ENCODE measurements around the gene CD209.
"Not testable (repeated sequence)": the region's sequence is repeated elsewhere in the genome, so short reads cannot be mapped to it uniquely, and the experiment has no call there.

Gene CD209, protein sequence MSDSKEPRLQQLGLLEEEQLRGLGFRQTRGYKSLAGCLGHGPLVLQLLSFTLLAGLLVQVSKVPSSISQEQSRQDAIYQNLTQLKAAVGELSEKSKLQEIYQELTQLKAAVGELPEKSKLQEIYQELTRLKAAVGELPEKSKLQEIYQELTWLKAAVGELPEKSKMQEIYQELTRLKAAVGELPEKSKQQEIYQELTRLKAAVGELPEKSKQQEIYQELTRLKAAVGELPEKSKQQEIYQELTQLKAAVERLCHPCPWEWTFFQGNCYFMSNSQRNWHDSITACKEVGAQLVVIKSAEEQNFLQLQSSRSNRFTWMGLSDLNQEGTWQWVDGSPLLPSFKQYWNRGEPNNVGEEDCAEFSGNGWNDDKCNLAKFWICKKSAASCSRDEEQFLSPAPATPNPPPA

DNA sequence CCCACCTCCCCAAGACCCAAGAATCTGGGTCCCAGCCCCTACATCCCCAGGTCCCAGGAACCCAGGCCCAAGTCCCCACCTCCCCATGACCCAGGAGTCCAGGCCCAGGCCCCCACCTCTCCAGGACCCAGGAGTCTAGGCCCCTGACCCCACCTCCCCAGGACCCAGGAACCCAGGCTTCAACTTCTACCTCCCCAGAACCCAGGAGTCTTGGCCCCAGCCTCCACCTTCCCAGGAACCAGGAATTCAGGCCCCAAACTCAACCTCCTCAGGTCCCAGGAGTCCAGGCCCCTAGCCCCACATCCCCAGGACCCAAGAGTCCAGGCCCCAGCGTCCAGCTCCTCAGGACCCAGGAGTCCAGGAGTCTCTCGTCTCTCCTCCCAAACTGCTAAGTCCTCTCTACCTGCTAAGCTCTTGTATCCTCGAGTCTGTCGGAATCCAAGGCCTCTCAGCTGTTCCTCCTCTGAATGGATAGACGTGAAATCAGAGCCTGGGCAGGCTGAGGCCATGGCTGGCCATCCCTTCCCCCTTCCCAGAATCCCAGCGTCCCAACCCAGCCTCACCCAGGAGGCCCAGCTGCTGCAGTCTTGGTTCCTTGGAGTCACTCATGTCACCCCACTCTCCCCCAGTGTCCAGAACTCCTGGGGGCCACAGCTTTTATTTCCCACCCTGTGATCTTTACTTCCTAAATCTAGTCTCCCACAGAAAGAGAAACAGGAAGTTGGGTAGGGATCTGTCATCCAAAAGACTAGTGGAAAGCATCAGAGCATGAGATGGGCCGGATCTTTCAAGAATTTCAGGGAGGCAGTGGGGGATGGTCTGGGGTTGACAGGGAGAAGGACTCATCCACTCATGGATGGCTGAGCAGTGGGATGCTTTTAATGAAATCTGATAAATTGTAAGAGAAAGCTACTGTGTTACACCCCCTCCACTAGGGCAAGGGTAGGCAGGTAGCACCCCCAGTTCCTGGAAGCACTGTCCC lies at the start of gene CD209:
TSS of gene CD209 (minus strand) at position 632 of the 982 bp plus-strand sequence. CDS start at position 609, 23 bp downstream.
- DNase-seq (ENCODE audit: low read depth) = no peak

DNA sequence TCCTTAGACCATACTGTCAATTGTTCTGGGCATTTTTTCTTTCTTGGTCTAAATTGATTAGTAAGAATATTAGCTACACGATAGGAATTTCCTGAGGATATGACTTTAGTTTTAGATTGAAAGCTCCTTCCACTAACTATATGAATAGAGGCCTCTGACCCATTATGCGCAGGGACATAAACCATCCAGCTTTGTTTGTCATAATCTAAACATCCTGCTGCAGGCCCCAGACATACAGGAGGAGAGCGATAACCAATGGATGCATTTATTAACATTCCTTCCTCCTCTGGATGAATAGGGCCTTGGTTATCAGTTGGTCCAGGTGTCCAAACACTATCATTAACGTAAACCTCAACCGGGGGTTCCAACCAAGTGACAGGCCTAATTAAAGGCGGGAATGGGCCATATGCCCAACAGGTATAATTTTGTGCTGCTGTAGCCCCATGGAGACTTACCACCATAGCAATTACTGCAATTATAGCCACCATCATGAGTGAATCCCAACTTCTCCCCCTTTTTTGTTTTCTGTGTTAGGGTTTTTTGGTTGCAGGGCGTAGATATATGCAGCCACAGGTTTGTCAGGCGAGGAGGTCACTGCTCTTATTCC lies 48.3 kb upstream of the CD209 start:
- no peak for DNase-seq (ENCODE audit: low read depth)

DNA sequence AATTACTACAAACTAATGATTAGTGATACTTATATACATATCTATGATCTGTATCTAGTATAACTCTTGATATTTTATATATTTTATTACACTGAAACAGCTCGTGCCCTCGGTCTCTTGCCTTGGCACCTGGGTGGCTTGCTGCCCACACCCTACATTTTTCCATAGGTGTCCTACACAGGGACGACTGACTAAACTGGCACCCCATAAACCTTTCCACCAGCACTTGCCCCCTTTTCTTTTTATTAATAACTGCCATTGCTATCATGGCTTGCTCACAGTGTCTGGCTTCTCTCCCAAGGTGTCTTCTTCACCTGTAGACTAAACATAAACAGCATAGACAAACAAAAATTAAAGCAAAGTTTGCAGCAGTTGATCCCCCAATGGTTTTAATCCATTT lies 46.2 kb upstream of the CD209 start:
- DNase-seq (ENCODE audit: low read depth) = no peak

DNA sequence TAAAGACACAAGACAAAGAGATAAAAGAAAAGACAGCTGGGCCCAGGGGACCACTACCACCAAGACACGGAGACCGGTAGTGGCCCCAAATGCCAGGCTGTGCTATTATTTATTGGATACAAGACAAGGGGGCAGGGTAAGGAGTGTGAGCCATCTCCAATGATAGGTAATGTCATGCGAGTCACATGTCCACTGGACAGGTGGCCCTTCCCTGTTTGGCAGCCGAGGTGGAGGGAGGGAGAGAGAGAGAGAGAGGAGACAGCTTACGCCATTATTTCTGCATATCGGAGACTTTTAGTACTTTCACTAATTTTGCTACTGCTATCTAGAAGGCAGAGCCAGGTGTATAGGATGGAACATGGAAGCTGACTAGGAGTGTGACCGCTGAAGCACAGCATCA lies 45.4 kb upstream of the CD209 start:
- not testable (repeated sequence) for DNase-seq (ENCODE audit: low read depth)

DNA sequence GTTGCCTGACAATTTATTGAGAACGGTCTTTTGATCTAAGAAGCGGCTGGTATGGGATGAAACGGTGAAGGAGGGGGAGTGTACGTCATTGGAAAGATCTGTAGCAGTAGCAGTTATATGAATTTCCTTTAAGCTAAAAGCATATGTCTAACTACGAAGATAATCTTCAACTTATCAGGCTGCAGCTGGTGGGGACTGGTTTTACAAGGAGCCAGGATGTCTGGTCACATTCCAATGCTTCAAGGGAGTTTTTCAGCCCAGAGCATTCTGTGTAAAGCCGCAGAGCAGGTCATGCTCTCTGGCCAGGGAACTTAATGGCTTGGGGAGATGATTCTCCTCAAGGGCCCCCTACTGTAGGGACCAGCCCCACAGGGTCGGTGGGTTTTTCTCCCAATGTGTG lies 44.9 kb upstream of the CD209 start:
- no peak for DNase-seq (ENCODE audit: low read depth)

DNA sequence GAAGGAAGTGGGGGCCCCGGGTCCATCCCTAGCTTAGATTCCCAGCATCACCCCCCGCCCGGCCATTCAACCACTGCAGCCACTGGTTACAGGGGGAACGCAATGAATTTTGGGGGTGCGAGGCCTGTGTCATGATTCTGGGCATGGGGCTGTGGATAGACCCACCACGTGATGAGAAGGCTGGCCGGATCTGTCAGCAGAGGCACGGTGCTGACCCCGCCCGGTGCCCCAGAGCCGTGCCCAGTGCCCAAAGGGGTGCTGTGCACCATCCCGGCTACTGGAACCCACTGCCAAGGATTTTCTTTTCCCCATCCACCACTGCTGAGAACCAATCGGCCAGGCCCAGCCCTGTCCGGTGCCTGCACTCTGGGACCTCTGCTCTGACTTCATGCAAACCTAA lies 43.1 kb upstream of the CD209 start:
- no peak for DNase-seq (ENCODE audit: low read depth)

DNA sequence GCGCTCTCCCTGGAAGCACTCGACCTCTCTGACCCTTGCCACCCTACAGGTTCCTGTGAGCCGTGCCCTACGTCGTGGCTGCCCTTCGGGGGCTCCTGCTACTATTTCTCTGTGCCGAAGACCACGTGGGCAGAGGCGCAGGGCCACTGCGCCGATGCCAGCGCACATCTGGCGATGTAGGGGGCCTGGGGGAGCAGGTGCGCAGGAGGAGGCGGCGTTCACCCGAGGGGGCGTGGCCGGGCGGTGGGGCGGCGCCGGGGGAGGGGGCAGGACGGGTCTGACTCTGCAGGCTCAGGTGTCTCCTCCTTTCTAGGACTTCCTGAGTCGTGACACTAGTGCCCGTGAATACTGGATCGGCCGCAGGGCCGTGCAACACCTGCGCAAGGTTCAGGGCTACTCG lies 42.1 kb upstream of the CD209 start:
- DNase-seq (ENCODE audit: low read depth) = no peak

DNA sequence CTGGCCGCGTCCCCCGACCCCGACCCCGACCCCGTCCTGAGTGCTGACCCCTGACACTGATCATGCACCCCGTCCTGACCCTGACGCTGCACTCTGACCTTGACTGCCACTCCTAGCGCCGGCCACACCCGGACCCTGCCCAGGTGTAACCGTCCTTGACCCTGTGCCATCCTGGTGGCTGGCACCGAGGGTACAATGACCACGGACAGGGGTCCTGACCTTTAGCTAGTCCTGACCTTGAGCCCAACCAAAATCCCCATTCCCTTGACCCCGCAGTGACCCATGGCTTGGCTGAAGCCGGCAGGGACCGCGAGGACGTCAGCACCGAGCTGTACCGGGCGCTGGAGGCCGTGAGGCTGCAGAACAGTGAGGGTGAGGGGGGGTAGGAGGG lies 41.6 kb upstream of the CD209 start:
- DNase-seq (ENCODE audit: low read depth) = no peak

DNA sequence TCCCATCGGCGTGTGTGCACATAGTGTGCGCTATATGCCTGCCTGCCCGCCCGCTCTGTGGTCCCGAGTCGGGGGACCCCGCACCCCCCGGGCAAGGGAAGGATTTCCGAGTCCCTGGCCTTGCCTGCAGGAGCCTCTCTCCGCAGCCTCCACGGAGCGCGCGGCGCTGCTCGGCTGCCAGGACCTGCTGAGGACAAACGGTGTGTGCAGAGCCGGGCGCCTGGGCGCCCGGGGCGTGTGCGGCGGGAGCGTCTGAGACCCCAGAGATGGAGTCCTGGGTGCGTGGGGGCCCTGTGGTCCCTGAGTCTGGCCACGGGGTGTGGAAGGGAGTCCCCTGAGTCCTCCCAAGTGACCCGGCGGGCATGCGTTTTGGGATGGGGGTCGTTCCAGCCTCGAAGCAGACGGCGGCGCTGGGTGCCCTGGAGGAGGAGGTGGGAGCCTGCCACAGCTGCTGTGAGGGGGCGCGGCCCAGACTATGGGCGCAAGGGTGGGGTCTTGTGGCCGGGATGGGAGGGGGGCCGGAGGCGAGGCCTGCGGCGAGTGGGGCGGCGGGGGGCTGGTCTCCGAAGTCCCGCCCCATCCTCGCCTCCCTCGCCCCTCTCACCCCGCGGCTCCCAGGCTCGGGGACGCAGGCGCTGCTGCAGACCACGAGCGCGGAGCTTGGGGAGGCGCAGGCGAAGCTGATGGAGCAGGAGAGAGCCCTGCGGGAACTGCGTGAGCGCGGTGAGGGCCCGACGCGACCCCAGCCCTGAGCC lies 41.0 kb upstream of the CD209 start:
- no peak for DNase-seq (ENCODE audit: low read depth)

DNA sequence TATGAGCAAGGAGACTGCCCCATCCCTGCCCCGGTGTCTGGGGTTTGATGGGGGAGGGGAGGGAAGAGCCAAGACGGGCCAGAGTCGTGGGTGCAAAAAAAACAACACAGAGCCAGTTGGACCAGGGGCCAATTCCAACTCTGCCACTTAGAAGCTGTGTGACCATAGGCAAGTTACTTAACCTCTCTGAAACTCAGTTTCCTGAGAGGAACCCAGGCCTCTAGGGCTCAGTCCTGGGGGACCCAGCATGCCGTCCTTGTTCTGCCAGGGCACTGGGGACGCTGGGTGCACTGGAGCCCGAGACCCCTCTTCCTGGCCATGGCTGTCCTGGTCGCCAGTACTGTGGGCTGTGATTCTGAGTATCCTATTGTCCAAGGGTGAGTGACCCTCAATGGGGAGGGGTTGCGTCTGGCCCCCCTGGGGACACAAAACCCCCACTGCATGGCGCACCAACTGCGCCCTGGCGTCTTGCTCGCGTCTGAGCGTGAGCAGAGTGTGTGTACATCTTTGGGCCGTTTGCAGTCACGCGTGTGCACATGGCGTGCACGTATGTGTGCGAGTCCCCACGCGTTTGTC lies 40.4 kb upstream of the CD209 start:
- DNase-seq (ENCODE audit: low read depth) = no peak

DNA sequence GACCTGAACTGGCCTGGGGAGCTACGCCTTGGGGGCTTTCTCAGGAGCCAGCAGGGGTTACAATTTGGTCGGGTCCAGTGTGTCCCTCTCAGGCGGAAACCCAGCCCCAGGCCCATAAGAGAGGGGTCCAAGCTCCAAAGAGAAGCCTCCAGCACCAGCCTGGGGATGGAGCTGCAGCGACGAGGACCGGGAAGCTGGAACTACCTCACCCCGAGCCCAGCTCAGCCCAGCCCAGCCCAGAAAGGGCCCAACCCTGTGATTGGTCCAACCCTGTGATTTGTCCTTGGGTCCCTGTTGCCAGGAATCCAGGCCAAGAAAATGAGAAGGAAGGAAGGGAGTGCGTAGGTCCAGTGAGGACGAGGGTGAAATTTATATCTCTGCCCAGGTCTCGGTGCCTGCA lies 39.8 kb upstream of the CD209 start:
- no peak for DNase-seq (ENCODE audit: low read depth)

DNA sequence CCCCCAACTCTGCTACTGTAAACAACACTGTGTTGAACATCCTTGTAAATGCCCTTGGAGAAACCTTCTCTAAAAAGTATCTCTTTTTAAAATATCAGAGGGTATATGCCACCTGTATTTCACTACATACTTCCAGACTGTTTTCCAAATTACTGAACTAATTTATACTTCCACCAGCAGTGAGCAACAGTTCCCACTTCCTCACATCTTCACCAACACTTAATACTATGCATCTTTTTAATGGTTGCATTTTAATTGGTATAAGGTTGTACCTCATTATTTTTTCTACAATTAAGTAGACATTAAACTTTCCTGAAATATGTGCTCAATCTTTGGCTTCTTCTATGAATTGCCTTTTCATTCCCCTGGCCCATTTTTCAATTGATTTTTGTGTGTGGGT lies 37.5 kb upstream of the CD209 start:
- DNase-seq (ENCODE audit: low read depth) = no peak

DNA sequence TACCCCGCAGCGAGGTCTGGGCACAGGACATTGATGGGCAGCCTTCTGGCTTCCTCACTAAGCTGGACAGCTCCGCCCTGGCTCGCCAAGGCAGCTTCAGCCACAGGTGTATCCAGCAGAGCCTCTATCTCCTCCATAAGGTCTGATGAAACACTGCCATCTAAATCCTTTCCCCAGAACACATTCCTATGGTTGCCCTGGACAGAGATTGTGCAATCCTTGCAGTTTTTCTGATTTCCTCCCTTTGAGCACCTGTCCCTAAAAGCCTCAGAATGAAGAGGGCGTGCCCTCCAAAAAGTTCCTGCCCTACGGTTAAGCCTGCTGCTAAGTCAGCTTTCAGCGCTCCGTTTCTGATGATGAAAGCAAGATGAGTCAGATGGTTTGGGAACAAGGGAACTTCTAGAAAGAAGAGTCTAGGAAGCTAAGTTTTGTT lies 36.7 kb upstream of the CD209 start:
- no peak for DNase-seq (ENCODE audit: low read depth)

DNA sequence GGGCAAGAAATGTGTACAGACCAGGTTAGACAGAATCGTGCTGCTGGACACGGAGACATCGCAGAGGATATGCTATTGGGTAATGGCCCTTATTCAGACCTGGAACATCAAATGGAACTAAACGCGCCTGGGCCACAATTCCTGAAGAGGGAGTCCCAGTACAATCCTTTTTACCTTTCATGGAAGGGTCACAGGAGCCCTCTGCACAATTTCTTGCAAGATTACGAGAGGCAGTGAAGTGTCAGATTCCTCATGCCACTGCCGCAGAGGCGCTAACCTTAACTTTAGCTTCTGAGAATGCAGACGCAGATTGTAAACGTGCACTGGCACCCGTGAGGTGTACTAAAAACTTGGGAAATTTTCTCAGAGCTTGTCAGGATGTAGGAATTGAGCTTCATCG lies 33.8 kb upstream of the CD209 start:
- DNase-seq (ENCODE audit: low read depth) = no peak

DNA sequence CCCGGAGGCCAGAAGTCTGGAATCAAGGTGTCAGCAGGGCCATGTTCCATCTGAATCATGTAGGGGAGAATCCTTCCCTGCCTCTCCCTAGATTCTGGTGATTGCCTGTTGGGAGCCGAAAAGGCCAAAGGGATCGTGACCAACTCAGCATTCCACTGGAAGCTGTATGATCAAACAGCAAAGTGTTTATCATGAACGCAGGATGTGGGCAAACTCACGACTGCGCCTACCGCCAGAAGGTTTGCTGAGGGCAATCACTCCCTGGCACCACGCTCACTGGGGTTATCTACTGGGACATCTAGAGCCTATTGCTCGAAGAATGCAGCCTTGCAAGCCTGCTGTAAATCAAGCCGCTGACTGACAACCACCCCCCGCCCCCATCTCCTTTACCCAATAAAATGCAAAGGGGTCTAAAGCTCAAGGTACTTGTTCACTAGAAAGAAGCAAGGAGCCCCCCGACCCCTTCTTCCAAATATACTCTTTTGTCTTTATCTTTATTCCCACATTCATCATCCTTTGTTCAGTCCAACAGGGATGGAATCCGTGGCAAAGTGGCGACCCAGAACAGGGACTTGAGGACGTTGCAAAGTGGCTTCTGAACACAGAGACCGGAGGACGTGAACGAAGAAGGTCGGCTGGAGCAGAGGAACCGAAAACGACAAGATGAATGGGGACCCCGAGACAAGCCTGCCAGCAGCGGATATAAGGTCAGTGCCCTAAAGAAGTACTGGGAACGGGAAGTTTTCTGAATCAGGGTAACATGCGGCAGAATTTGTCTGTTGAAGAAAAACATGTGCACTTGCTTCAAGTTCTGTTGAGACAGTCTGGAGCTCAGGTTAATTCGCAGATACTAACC lies 32.5 kb upstream of the CD209 start:
- no peak for DNase-seq (ENCODE audit: low read depth)

DNA sequence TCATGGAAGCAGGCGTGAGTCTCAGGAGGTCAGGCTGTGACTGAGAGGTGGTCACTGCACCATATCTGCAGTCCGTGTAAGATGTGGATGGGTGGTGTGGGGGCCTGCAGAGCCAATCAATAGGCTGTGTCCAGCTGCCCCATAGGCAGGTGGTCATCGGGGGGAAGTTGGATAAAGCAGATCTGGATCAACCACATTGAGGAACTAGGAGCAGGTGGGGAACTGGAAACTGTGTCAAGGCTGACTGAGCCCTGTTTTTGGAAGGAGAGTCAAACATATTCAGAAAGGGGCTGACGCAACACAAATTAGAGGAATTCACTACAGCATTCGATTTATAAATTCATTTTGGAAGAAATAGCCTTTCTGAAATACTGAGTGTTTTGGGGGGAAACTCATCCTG lies 30.7 kb upstream of the CD209 start:
- no peak for DNase-seq (ENCODE audit: low read depth)

DNA sequence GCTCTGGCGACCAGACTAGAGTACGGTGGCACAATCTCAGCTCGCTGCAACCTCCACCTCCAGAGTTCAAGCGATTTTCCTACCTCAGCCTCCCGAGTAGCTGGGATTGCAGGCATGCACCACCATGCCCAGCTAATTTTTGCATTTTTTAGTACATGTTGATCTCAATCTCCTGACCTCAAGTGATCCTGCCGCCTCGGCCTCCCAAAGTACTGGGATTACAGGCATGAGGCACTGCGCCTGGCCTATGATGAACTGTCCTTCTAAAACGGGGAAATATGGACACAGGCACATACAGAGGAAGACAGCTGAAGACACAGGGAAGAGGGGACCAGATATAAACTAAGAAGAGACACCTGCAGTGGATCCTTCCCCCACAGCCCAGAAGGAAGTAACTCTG lies 28.4 kb upstream of the CD209 start:
- no peak for DNase-seq (ENCODE audit: low read depth)

DNA sequence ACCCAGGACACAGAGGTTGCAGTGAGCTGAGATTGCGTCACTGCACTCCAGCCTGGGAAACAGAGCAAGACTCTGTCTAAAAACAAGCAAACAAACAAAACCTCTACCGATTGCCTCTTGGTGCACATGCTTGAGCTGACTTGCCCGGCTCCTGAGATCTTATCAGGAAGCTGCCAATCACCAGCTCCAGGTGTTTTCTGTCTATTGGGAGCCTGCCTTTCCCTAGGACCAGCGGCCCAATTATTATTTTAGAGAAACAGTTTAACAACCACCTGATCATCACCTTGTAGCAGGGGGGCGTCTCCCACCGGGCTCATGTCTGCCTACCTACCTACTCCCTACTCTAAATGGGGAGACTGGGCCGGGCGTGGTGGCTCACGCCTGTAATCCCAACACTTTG lies 26.5 kb upstream of the CD209 start:
- DNase-seq (ENCODE audit: low read depth) = no peak

DNA sequence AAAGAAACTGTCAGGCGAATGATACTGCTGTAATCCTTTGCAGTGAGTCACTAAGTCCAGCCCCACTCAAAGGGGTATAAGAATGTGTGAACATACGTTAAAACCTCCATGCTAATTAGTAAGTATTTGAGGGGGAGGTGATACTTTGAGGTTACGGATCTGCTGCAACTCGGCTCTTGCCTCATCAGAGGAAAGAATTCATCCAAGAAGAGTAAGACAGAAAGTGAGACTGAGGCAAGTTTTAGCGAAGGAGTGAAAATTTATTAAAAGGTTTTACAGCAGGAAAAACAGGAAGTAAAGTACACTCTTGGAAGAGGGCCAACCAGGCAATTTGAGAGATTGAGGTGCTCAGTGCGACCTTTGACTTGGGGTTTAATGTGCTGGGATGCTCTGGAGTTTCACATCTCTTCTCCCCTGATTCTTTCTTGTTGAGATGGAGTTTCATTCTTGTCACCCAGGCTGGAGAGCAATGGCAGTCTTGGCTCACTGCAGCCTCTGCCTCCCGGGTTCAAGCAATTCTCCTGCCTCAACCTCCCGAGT lies 25.5 kb upstream of the CD209 start:
- DNase-seq (ENCODE audit: low read depth) = no peak

DNA sequence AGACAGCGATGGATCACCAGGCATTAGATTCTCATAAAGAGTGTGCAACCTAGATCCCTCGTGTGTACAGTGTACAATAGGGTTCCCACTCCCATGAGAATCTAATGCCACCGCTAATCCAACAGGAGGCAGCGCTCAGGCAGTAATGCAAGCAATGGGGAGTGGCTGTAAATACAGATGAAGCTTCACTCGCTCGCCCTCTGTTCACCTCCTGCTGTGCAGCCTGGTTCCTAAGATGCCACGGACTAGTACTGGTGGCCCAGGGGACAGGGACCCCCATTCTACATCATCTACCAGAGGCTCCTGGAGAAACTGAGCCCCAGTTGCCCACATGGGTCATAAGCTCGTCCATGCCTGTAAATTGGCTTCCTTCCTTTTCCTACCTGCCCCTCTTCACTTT lies 23.7 kb upstream of the CD209 start:
- DNase-seq (ENCODE audit: low read depth) = no peak
